Forelimb muscle (tissue), 1 donor: ENCODE measurements around the gene CCNJ. TPM values are rescaled to one million over a fixed set of nuclear protein-coding genes. Genes with fewer than 3 reads are reported as not detected.
"Not testable (repeated sequence)": the region's sequence is repeated elsewhere in the genome, so short reads cannot be mapped to it uniquely, and the experiment has no call there.

Experiments used
- DNase-seq: peaks from one replicate; pipeline ENCODE4 v3.0.0-alpha.2; 2013; ENCODE audit warnings: low read depth
- polyA plus RNA-seq: library from polyadenylated mRNA; unstranded; fragments of 120-200 nt; gene quantifications from one replicate; pipeline ENCODE4 v1.2.1, GENCODE V29; 2013; ENCODE audit not compliant: insufficient read length

CCNJ gene, protein sequence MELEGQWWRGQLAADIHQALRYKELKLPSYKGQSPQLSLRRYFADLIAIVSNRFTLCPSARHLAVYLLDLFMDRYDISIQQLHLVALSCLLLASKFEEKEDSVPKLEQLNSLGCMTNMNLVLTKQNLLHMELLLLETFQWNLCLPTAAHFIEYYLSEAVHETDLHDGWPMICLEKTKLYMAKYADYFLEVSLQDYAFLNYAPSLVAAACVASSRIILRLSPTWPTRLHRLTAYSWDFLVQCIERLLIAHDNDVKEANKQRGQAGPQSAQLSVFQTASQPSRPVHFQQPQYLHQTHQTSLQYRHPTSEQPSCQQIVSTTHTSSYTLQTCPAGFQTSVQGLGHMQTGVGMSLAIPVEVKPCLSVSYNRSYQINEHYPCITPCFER
- polyA plus RNA-seq, result 10.7 TPM

GRCh38 chr10:96043033-96043892, at the start of gene CCNJ:
Gene CCNJ, plus strand, starts transcription at chr10:96043583. Its CDS starts 811 bp downstream, at chr10:96044394.
- peak; percentile 52 for DNase-seq

- not testable (repeated sequence) for DNase-seq
Observed at GRCh38 chr10:95994376-95994775, 49.0 kb upstream of the CCNJ start.

- DNase-seq, result no peak
Observed at GRCh38 chr10:95998255-95998784, 45.1 kb upstream of the CCNJ start.

- no peak for DNase-seq
Observed at GRCh38 chr10:96013956-96014355, 29.4 kb upstream of the CCNJ start.

DNA sequence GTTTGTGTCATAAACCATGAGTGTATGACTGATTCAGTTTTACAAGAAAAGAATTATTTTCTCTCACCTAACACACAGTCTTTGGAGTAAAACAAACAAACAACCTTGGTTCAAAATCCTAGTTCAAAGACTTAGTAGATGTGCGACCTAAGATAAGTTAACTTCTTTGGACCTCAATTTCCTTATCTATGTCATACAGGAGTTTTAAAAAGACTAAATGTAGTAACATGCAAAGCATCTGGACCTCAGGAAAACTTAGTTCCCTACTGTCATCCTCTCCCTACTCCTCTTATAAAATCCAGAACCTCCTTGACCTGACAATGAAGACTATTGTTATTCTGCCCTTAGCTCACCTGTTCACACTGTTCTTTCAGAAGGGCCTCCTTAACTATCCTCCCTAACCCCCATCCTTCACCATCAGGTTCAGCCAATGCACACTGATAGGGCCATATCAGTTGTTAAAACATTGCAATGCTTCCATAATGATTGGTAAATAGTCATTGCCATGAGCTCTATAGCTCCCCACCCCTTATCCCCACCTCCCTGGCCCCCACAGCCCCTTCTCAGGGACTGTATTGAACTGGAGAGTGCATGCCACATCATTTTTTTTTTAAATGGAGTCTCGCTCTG, 28.8 kb upstream of the CCNJ start:
- no peak for DNase-seq

GRCh38 chr10:96017191-96017687, 26.1 kb upstream of the CCNJ start:
- peak; percentile 29 for DNase-seq

GRCh38 chr10:96021332-96021731, 22.1 kb upstream of the CCNJ start:
- DNase-seq, result no peak

GRCh38 chr10:96022739-96023138, 20.6 kb upstream of the CCNJ start:
- DNase-seq, result no peak

DNA sequence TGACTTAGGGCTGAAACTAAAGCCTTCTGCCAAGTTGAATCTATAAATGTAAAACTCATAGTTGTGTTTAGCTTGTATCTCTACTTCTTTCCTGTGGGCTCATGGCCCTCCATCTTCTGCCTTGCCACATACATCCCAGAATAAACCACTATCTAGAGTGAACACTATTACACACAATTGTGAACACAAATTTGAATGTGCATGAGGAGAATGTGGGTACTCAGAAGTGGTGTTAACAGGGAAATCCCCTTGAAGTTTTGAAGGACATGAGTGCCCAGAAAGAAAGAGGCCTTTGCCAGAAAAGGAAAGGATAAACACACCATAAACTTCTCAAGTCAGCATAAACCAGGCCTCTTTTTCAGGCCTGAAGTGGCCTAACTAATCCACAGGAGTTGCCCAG, 20.2 kb upstream of the CCNJ start:
- DNase-seq, result no peak

- no peak for DNase-seq
Observed at GRCh38 chr10:96025566-96025965, 17.8 kb upstream of the CCNJ start.

DNA sequence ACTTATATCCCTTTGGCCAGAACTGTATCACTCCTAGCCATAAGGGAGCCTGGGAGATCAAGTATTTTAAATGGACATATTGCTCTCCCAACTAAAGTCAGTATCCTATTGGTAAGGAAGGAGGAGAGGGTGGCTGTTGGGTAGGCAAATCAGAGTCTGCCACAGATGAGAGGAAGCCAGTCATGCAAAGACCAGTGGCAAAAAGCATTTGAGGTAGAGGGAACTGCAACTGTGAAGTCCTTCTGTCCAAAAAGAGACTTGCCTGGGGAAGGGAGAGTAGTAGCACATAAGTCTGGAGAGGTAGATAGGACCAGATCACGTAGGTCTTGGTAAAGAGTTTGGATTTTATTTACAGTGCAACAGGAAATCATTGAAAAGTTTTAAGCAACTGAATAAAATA, 8.8 kb upstream of the CCNJ start:
- no peak for DNase-seq

GRCh38 chr10:96038476-96039387, 4.7 kb upstream of the CCNJ start:
- no peak for DNase-seq

DNA sequence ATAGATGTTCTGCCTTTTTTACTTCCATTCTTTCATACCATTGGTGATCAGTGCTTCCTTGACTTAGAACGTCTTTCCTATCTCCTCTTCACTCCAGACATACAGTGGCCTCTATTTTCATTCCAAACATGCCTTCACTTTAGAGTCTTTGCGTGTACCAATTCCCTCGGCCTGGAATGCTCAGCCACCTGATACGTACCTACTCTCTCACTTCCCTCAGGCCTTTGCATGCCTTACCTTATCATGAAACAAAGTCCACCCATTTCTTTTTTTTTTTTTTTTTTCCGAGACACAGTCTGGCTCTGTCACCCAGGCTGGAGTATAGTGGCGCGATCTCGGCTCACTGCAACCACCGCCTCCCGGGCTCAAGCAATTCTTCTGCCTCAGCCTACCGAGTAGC, 2.2 kb upstream of the CCNJ start:
- DNase-seq, result no peak

DNA sequence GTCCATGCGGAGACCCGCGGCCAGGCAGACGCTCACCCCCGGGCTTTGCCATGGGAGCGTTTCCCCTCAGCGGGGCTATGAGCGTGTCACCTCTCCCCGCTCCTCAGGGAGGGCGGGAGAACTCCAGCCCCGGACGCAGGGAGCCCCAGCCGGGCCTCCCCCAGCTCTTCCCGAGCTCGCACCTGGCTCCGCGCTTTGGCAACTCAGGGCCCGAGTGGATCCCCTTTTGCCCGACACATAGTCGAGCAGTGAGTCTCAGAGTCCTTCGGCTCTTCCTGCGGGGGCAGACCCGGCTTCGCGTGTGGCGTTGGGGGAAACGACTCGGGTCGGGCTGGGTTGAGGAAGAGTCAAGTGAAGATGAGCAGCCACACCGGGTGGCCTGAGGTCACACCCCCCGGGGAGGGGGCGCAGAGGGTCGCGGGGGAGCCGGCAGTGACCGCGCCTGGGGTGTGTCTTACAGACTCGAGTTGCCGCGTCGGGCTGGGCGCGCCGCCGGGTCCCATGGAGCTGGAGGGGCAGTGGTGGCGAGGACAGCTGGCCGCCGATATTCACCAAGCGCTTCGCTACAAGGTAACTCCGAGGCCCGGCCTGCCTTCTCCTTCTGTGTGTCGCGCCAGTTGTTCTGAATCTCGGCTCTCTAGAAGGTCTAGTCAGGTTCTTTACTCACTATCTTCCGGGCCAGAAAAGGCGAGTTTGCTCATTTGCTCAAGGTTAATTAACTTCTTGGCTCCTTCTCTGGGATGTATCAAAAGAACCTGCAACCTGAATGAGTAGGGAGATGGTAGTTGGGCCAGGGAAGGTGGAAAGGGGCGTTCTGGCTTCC, 721 bp downstream of the CCNJ start:
- DNase-seq, result no peak

- DNase-seq, result no peak
Observed at GRCh38 chr10:96044736-96045135, 1.4 kb downstream of the CCNJ start.

DNA sequence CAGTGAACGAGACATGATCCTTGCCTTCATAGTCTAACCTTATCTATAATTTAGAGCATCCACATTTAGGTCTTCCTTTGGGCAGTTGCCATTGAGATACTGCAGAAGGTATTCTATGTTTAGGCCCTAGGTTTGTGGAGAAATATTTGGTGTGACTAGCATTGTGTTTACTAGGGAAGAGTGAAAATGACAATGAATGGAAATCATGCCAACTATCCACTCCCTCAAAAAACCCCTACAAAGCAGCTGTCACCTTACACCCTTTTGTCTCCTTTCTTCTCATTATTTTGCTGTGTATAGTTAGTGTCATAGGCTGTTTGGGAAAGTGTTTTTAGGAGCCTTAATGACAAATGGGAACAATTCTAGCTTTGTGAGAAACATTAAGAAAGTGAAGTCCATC, 3.2 kb downstream of the CCNJ start:
- no peak for DNase-seq

DNA sequence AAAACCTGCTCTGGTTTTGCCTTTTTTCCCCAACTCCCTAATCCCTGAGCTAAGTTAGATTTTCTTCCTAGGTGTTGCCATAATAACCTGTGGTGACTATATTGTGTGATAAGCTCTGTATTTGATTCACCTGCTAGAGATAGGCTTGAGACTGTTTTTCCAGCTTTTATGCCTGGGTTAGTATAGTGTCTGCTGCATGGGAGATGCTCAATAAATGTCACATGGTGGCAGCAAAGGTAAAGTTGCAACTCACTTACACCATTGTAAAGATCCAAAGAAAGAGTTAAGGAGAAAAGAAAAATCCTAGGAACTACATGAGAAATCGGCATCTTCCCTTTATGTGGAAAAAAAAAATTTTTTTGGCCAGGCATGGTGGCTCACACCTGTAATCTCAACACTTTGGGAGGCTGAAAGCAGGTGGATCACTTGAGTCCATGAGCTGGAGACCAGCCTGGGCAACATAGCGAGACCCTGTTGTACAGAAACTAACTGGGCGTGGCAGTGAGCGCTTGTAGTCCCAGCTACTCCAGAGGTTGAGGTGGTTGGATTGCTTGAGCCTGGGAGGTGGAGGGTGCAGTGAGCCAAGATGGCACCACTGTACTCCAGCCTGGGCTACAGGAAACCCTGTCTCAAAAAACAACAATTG, 3.7 kb downstream of the CCNJ start:
- DNase-seq, result no peak

- not testable (repeated sequence) for DNase-seq
Observed at GRCh38 chr10:96047925-96048324, 4.5 kb downstream of the CCNJ start.

DNA sequence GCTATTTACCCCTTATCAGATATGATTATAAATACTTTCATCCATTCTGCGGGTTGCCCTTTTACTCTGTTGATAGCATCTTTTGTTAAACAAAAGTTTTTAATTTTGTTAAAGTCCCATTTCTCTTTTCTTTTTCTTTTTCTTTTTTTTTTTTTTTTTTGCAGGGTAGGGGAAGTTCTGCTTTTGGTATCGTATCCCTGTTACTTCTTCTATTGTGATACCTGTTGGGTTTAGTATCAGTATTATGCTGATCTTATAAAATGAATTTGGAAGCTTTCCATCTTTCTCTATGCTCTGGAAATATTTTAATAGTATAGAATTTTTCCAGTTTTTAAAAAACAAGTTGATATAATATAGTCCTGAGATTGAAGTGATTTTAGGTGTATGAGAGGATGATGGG, 6.0 kb downstream of the CCNJ start:
- no peak for DNase-seq
